Measurements from ENCODE around the gene SEC22C.

Gene SEC22C

DNA sequence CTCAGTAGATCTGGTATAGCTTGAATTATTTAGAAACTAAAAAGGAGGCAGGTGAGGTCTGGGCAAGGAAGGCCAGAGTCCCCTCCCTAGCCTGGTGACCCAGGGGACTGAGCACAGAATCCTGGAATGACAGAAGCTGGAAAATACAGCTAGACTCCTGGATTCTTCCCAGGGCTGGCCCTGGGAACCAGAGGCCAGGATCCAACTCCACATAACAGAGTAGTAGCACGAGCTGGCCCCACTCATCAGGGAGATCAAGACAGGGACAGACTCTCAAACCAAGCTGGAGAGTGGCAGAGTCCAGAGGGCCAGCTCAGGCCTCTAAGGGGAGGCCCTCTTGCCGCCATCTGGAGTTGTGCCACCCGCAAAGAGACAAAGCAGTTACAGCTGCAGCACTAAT, 68.6 kb downstream of the SEC22C start:
- DNase-seq (ENCODE audit: low read depth in 2 of 2) = no peak

DNA sequence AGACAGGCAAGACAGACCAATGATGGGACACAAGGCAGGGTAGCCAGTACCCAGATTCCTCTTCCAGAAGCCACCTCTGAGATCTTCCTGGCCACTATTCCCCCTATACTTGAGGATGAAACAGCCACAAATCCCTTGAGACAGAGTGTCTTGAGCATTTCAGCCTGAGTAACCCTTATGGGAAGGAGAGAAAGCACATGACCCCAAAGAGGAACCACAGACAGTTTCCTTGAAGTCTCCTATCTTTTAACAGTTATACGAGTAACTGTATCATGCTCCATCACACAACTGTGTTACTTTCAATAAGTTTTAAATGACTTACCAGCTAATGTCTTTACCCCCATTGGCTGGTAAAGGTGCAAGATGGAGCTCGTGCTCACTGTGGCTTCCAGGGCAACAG, 70.0 kb downstream of the SEC22C start:
- no peak for DNase-seq (ENCODE audit: low read depth in 2 of 2)

GRCh38 chr3:42511201-42511600, 70.6 kb downstream of the SEC22C start:
- DNase-seq (ENCODE audit: low read depth in 2 of 2) = no peak

GRCh38 chr3:42510325-42510724, 71.4 kb downstream of the SEC22C start:
- DNase-seq (ENCODE audit: low read depth in 2 of 2) = no peak

DNA sequence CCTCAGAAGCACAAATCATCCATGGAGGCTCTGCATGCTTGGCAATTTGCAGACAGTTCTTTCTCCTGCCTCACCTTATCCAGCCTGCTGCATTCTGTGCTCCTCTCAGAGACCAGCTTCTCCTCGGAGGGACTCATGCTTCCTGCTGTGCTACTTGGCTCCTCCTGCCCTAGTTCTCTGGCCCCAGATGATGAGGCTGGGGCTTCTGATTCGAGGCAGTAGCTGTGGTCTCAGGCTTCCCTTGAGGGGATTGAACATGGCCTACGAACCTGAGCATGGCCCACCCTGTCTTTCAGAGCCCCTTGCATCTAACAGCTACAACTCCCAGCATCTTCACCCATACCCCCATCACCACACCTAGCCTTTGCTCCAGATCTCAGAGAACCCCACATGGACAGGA, 72.7 kb downstream of the SEC22C start:
- no peak for DNase-seq (ENCODE audit: low read depth in 2 of 2)

DNA sequence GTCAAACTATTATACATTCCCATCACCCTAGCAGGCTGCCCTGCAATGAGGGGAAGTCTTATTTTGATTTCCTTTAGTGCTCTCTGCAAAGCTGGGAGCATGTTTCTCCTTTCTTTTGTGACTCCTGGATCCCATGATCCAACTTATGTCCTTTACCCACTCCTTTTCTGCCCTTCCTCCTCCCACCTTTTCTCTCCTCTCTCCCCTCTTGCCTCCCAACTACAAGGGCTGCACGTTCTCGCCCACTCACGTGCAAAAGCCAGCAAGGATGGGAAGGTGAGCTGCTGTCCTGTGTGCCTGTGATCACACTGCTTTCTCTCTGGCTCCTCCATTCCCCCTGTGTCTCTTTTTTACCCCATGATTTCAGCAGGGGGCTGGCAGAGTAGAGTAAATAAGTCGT, 73.2 kb downstream of the SEC22C start:
- no peak for DNase-seq (ENCODE audit: low read depth in 2 of 2)

DNA sequence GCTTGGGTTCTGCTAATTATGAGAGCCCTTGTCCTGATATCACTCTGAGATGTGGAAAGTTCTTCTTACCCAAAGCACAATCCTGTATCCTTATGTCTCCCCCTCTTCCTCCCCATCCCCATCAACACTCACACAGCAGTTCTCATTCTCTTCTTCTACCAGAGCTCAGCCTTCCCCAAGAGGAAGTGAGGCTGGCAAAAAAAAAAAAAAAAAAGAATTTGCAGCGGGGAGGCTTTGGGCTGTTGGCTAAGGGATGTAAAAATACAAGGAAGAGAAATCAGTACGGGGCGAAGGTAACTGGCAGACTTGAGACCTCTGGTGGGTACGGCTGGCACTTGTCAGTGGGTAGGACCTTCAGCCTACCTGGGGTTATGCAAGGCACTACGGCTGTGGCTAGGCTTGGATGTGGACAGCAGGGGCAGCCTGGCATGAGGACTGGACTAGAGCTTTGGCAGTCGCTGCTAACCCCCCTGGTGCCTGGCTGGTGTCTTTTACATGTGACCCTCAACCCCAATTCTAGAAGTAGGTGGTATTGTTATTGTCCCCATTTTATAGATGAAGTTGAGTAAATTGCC, 73.9 kb downstream of the SEC22C start:
- no peak for DNase-seq (ENCODE audit: low read depth in 2 of 2)

DNA sequence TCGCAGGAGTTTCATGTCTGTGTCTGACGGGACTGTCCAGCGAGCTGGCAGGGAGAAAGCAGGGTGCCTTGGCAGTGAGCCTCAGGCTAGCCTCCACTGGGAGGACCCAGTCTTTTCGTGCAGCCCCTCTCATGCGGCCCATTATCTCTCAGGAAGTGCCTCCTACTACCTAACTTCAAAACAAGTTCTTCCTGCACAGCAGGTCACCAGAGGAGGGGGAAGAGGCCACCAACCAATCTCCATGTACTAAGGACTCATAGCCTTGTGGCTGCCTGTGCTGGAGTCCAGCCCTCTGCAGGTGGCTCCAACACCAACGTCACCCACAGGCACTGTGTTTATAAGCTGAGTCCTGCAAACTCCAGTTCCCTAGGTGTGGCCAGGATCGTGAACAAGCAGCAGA, 74.5 kb downstream of the SEC22C start:
- DNase-seq (ENCODE audit: low read depth in 2 of 2) = no peak

DNA sequence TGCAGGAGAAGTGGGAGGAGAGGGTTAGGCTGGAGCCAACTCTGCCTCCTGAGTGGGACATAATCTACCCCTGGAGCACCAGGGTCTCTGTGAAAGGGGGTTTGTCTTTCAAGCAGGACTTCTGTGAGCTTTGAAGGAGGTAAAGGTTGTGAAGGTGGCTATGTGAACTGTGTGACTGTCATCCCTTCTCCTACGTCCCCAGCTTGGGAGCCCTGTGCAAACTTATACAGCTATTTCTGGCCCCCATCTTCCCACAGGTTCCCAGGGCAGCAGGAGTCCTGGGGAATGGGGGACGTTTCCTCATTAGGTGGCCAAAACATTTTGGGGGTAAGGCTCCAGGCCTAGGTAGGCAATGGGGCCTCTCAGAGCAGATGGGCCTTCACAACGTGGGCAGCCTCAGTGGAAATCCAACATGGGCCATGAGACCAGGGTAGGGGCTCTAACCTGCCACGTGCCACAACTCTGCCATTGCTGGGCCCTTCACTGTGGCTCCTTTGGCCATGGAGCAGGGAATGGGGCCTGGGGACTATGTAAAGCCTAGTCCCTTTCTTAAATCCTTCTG, 75.8 kb downstream of the SEC22C start:
- DNase-seq (ENCODE audit: low read depth in 2 of 2) = no peak

DNA sequence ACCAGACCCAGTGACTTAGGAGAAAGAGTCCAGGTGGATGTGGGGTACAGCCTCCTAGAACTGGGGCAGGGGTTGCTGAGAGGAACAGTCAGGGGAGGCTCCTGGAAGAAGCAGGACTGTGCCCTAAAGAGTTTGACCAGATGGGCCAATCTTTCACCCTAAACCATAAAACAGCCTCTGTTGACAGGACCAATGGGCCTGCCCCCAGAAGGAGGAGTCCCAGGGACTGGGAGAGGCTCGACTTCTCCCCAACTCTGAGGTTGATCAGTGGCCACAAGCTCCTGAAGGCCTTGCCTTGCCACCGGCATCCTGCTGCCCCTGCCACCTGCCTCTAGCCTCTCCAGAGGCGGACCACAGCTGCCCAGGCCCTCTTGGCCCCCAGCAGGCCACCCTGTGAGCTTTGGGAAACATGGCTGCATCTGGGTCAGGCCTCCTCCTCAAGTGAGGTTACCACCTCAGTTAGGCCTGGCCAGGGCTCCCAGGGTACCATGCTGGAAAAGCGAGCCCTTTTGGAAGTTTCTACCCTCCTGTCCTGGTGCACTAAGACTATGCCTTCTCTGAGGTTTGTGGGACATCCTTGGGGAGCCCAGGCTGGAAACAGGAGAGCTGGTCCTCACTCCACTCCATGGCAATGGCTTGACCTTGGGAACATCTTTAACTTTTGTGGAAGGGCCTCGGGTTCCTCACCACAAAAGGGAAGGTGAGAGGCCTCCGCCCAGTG, 76.5 kb downstream of the SEC22C start:
- DNase-seq (ENCODE audit: low read depth in 2 of 2) = no peak

- DNase-seq (ENCODE audit: low read depth in 2 of 2) = no peak
These were observed 77.2 kb downstream of the SEC22C start for GRCh38 chr3:42504334-42505127.

DNA sequence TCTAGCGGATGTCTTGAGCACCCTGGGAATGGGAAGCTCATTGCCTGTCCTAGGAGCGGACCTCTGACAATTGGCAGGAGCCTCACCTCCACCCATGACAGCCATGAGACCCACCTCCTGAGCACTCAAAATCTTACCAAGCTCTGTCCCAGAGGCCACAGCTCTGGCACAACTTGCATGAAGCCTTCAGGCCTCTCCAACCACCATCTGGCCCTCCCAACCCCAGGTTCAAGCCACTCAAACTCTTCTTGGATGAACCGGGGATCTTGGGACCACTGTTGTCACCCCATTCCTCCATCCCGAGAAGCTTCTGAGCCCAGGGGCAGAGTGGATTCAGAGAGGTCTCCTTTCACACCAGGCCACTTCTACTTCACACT, 77.8 kb downstream of the SEC22C start:
- DNase-seq (ENCODE audit: low read depth in 2 of 2) = no peak

- DNase-seq (ENCODE audit: low read depth in 2 of 2) = no peak
These were observed 78.4 kb downstream of the SEC22C start for GRCh38 chr3:42503251-42503924.

DNA sequence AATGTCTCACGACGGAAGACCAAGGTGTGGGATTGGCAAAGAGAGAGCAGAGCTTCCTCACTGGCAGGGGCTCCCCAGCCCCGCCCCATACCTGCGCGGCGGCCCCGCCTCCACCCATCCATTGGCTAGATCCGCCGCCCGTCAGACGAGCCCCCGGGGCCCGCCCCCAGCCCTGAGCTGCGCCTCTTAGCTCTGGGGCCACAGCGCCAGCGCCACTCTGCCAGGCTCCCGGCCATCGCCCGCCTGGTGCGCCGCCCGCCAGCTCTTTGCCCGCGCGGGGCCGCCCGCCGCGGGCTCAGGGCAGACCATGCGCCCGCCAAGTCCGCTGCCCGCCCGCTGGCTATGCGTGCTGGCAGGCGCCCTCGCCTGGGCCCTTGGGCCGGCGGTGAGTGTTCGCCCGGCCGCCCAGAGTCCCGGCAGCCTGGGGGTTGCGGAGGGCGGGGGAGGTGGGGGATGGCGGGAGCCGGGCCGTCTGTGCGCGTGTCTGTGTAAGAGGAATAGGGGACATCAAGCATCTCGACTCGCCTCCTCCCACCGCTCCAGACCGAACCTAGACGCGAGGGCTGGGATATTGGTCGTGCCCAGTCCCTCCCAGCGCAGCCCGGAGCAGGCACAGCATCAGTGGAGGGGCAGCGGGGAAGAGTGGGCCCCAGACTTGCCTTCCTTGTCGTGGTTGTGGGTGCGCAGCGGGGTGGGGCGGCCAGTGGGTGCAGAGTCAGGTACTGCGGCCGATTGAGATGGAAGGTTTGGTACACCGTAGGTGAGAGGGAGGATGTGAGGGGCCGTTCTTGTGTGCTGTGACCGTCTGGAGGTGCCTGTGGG, 79.1 kb downstream of the SEC22C start, which contains the start of gene VIPR1:
VIPR1 (plus strand) TSS at position 215 of the 822 bp plus-strand sequence; CDS start at position 308, 93 bp downstream.
- DNase-seq (ENCODE audit: low read depth in 2 of 2) = peak; percentile 86 to 92

- peak; percentile 31 to 42 for DNase-seq (ENCODE audit: low read depth in 2 of 2)
These were observed 79.9 kb downstream of the SEC22C start for GRCh38 chr3:42501681-42502428.

GRCh38 chr3:42501321-42501680, 80.5 kb downstream of the SEC22C start:
- no peak for DNase-seq (ENCODE audit: low read depth in 2 of 2)

GRCh38 chr3:42500909-42501308, 80.9 kb downstream of the SEC22C start:
- no peak for DNase-seq (ENCODE audit: low read depth in 2 of 2)

- DNase-seq (ENCODE audit: low read depth in 2 of 2) = no peak
These were observed 81.7 kb downstream of the SEC22C start for GRCh38 chr3:42500091-42500490.

DNA sequence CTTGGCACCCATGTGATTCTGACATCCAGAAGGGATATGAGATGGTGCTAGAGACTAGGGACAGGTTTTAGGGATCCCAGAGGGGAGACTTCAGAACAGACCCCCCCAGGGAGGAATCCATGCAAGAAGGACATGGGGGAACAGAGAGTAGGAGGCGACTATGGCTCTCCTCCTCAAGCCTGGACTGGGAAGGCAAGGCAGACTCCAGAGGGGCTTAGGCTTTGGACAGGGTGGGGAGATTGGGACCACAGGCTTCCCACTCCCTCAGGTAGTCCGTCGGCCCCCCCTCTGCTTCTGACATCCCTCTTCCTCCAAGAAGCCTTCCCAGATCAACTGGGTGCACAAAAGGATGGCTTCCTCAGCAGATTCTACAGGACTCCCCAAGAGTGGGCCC, 82.3 kb downstream of the SEC22C start:
- DNase-seq (ENCODE audit: low read depth in 2 of 2) = no peak

DNA sequence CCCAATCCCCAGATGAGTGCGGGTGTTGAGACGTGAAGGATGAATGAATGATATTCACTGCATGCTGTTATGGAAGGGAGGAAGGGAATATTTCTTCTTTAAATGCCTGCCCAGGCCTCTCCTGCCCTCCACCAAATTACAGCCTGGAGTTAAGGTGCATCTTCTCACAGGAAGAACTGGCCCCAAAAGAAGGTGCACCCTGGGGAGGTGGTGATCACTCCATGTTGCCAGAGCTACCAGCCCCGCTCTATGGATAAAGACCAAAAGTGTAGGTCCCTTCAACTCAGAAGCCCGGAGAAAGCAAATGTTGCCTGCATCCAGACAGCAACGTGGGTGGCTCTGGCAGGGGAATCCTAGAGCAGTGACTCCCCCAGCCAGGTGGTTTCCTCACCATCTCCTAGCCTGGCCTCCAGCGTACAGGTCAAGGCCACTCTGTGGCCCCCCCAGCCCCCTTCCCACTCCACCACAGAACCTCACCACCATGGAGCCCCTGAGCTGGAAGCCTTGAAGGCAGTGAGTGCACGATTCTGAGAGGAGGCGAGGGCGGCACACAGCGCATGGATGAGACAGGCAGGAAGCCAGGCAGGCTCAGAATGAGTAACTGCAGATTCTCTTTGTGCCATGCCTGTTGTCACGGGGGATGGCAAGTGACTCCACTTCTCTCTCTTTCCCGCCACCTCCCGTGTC, 82.8 kb downstream of the SEC22C start:
- no peak for DNase-seq (ENCODE audit: low read depth in 2 of 2)
